ENCODE data around the gene DNAJB7. TPM values are rescaled to one million over a fixed set of nuclear protein-coding genes. Genes with fewer than 3 reads are reported as not detected.

The DNAJB7 gene
- total and polyA plus RNA-seq, 2 donors (not counting 3 experiments of a cell fraction or from before 2014, with no cell fraction given), result not detected

GRCh38 chr22:40844951-40845350 is 17.0 kb downstream of the DNAJB7 start:
- Histone ChIP-seq H2AFZ (ENCODE audit: low read depth, low read length) (no peak overlapping the region), H3K9me1 (replicated peaks; ENCODE audit: control insufficient read depth, extremely low read depth, insufficient read depth, low read length) (no peaks in the 10 kb centered on the region), H3K9ac (replicated peaks; ENCODE audit: extremely low read depth, insufficient read depth, low read length) (no peak overlapping the region), H3K79me2 (ENCODE audit: control insufficient read depth, insufficient read depth, low read length) (peaks cover 41% of the 10 kb centered on the region), H4K20me1 (replicated peaks; ENCODE audit: control insufficient read depth, extremely low read depth, insufficient read depth, low read length) (no peaks in the 10 kb centered on the region), H3K4me3 (replicated peaks in 1 of 3; ENCODE audit: insufficient read depth in 1 of 3, low read depth in 1 of 3, low read length in 3 of 3) (no peak overlapping the region), H3K4me1 (ENCODE audit: control insufficient read depth, extremely low read depth, insufficient read depth, low read length) (no peaks in the 10 kb centered on the region), H3K9me3 (replicated peaks; ENCODE audit: control insufficient read depth, insufficient read depth, low read length) (no peaks in the 10 kb centered on the region), H3K36me3 (ENCODE audit: control insufficient read depth in 2 of 2, extremely low read depth in 1 of 2, insufficient read depth in 2 of 2, low read length in 2 of 2) (peaks cover 10 to 28% of the 10 kb centered on the region in 2 experiments), H3K27ac (ENCODE audit: insufficient read depth, low read depth, low read length) (no peak overlapping the region), H3K4me2 (ENCODE audit: insufficient read depth, low read length) (no peak overlapping the region), H3K27me3 (ENCODE audit: control insufficient read depth in 2 of 2, insufficient read depth in 2 of 2, low read length in 2 of 2) (no peaks in the 10 kb centered on the region)
- ChIA-PET POLR2A (no interaction called here), CTCF (no interaction called here)
- BruUV-seq (replicated peaks), result no TSS peak
- DNase-seq (ENCODE audit: low read depth, low spot score) (no peak), FAIRE-seq (no peak)
- intact Hi-C loops (cut with micrococcal nuclease) (no loop called here), dilution Hi-C loops (cut with MboI; ENCODE audit: extremely low pct_ligation_motif_present, low sequenced_read_pairs) (no loop called here)
- no peak for TF ChIP-seq POLR2AphosphoS5 (IDR thresholded peaks at IDR 0.05; ENCODE audit: insufficient read depth, low read depth, low read length)
- TF ChIP-seq EZH2 (IDR thresholded peaks at IDR 0.05; ENCODE audit: borderline replicate concordance, low read depth, low read length, severe bottlenecking), result no peak
- TF ChIP-seq FOS (IDR thresholded peaks at IDR 0.05; ENCODE audit: borderline replicate concordance, insufficient read depth, low read length), result no peak
- TF ChIP-seq CTCF (IDR thresholded peaks at IDR 0.05; ENCODE audit: extremely low read depth in 1 of 2, insufficient read depth in 1 of 2, low read depth in 1 of 2, low read length in 2 of 2), result no peak
- TF ChIP-seq MYC (IDR thresholded peaks at IDR 0.05; ENCODE audit: low read depth, low read length), result no peak

GRCh38 chr22:40838486-40838885 is 23.4 kb downstream of the DNAJB7 start:
- peaks cover 37% of the 10 kb centered on the region for H3K79me2 ChIP-seq (ENCODE audit: control insufficient read depth, insufficient read depth, low read length)
- H3K9ac ChIP-seq (replicated peaks; ENCODE audit: extremely low read depth, insufficient read depth, low read length), result no peak overlapping the region
- H2AFZ ChIP-seq (ENCODE audit: low read depth, low read length), result no peak overlapping the region
- dilution Hi-C loops (cut with MboI; ENCODE audit: extremely low pct_ligation_motif_present, low sequenced_read_pairs), result no loop called here
- no peak overlapping the region for H3K27ac ChIP-seq (ENCODE audit: insufficient read depth, low read depth, low read length)
- BruUV-seq (replicated peaks), result no TSS peak
- CTCF ChIA-PET, result no interaction called here
- H3K4me3 ChIP-seq (replicated peaks in 1 of 3; ENCODE audit: insufficient read depth in 1 of 3, low read depth in 1 of 3, low read length in 3 of 3), result no peak overlapping the region
- intact Hi-C loops (cut with micrococcal nuclease), result no loop called here
- H3K36me3 ChIP-seq (ENCODE audit: control insufficient read depth in 2 of 2, extremely low read depth in 1 of 2, insufficient read depth in 2 of 2, low read length in 2 of 2), result peaks cover 14 to 43% of the 10 kb centered on the region in 2 experiments
- H3K9me3 ChIP-seq (replicated peaks; ENCODE audit: control insufficient read depth, insufficient read depth, low read length), result no peaks in the 10 kb centered on the region
- no peaks in the 10 kb centered on the region for H3K4me1 ChIP-seq (ENCODE audit: control insufficient read depth, extremely low read depth, insufficient read depth, low read length)
- H3K9me1 ChIP-seq (replicated peaks; ENCODE audit: control insufficient read depth, extremely low read depth, insufficient read depth, low read length), result no peaks in the 10 kb centered on the region
- no peak for FAIRE-seq
- H3K27me3 ChIP-seq (ENCODE audit: control insufficient read depth in 2 of 2, insufficient read depth in 2 of 2, low read length in 2 of 2), result no peaks in the 10 kb centered on the region
- no peaks in the 10 kb centered on the region for H4K20me1 ChIP-seq (replicated peaks; ENCODE audit: control insufficient read depth, extremely low read depth, insufficient read depth, low read length)
- no peak for TF ChIP-seq MYC (IDR thresholded peaks at IDR 0.05; ENCODE audit: low read depth, low read length)
- TF ChIP-seq CTCF (IDR thresholded peaks at IDR 0.05; ENCODE audit: extremely low read depth in 1 of 2, insufficient read depth in 1 of 2, low read depth in 1 of 2, low read length in 2 of 2), result no peak
- no peak for TF ChIP-seq MAX (IDR thresholded peaks at IDR 0.05; ENCODE audit: insufficient read depth, insufficient read length)
- no peak for TF ChIP-seq FOS (IDR thresholded peaks at IDR 0.05; ENCODE audit: borderline replicate concordance, insufficient read depth, low read length)
- TF ChIP-seq POLR2AphosphoS5 (IDR thresholded peaks at IDR 0.05; ENCODE audit: insufficient read depth, low read depth, low read length), result no peak
- TF ChIP-seq POLR2A (IDR thresholded peaks at IDR 0.05; ENCODE audit: low read depth, low read length), result no peak
- TF ChIP-seq EZH2 (IDR thresholded peaks at IDR 0.05; ENCODE audit: borderline replicate concordance, low read depth, low read length, severe bottlenecking), result no peak
- no peak for TF ChIP-seq JUN (IDR thresholded peaks at IDR 0.05; ENCODE audit: borderline replicate concordance, insufficient read depth, insufficient read length, low read depth)
- no peak for TF ChIP-seq GATA2 (IDR thresholded peaks at IDR 0.05; ENCODE audit: insufficient read depth, insufficient read length, low read depth, low read length)
- no peak overlapping the region for H3K4me2 ChIP-seq (ENCODE audit: insufficient read depth, low read length)
- POLR2A ChIA-PET, result interaction anchor here (0.7 kb wide), 1 partner anchor 405 kb away, joined by 4 read pairs; no protein-coding TSS in a partner anchor
- no peak for DNase-seq (ENCODE audit: low read depth, low spot score)
